K562 (cell line): ENCODE data around the gene BECN2. TPM values are rescaled to one million over a fixed set of nuclear protein-coding genes. Genes with fewer than 3 reads are reported as not detected.

Source experiments
- BACH1 ChIP-seq: fragments of 200-800 bp; sonication (Bioruptor generic); IDR thresholded peaks from 2 replicates; pipeline ENCODE4 v1.6.1; 2016; ENCODE audit warnings: missing genetic modification characterization, missing compliant biosample characterization
- CBFB ChIP-seq: sonication (generic); formaldehyde crosslinking; IDR thresholded peaks from 2 replicates; pipeline ENCODE4 v1.4.0; 2020; ENCODE audit warnings: mild to moderate bottlenecking, missing genetic modification reagents
- CBX1 ChIP-seq: sonication (generic); IDR thresholded peaks from 2 replicates; pipeline ENCODE4 v1.6.1; 2016; ENCODE audit warnings: antibody characterized with exemption, low read depth, mild to moderate bottlenecking
- CEBPB ChIP-seq: fragments of 450-650 bp; IDR thresholded peaks from 2 replicates; pipeline ENCODE4 v1.6.1; 2016; ENCODE audit warnings: missing genetic modification characterization, missing compliant biosample characterization
- CTBP1 ChIP-seq: fragments of 450-650 bp; IDR thresholded peaks from 2 replicates; pipeline ENCODE4 v1.6.1; 2016; ENCODE audit warnings: borderline replicate concordance
- DDX20 ChIP-seq: fragments of 450-650 bp; IDR thresholded peaks from 2 replicates; pipeline ENCODE4 v1.6.1; 2016; ENCODE audit warnings: missing genetic modification characterization, low read depth, mild to moderate bottlenecking, missing compliant biosample characterization, moderate library complexity
- EGR1 ChIP-seq: fragments of 450-650 bp; conservative IDR thresholded peaks from 2 replicates; pipeline ENCODE4 v1.6.1; 2017; ENCODE audit warnings: mild to moderate bottlenecking
- FOXA3 ChIP-seq, 2 experiments: fragments of 450-650 bp in 1 of 2; sonication (generic) in 1 of 2; formaldehyde crosslinking; IDR thresholded peaks in 1 of 2; conservative IDR thresholded peaks in 1 of 2; 2 replicates each; pipeline versions ENCODE4 v1.4.0 to v1.8.0; 2020 to 2022; ENCODE audit warnings: mild to moderate bottlenecking in 2 of 2, missing genetic modification reagents in 1 of 2
- HDAC2 ChIP-seq: fragments of 450-650 bp; IDR thresholded peaks from 2 replicates; pipeline ENCODE4 v1.6.1; 2016; ENCODE audit warnings: mild to moderate bottlenecking
- KDM4B ChIP-seq, 2 experiments: fragments of 450-650 bp in 1 of 2; sonication (generic) in 1 of 2; IDR thresholded peaks; 2 replicates each; pipeline ENCODE4 v1.6.1; 2016 to 2017; ENCODE audit warnings: borderline replicate concordance in 2 of 2, antibody characterized with exemption in 1 of 2, low read depth in 1 of 2, mild to moderate bottlenecking in 1 of 2
- LARP7 ChIP-seq: fragments of 450-650 bp; IDR thresholded peaks from 2 replicates; pipeline ENCODE4 v1.6.1; 2016
- MECOM ChIP-seq: fragments of 250-450 bp; sonication (Bioruptor Pico); IDR thresholded peaks from 2 replicates; pipeline ENCODE4 v1.8.0; 2022; ENCODE audit warnings: inconsistent platforms
- NFXL1 ChIP-seq: fragments of 450-650 bp; formaldehyde crosslinking; IDR thresholded peaks from 2 replicates; pipeline ENCODE4 v1.4.0; 2021; ENCODE audit warnings: mild to moderate bottlenecking
- POLR2AphosphoS2 ChIP-seq: IDR thresholded peaks from 2 replicates; pipeline ENCODE4 v1.6.1; 2012; ENCODE audit warnings: low read length, improper control_type of control experiment
- PPARD ChIP-seq: fragments of 250-450 bp; sonication (Bioruptor Pico); IDR thresholded peaks from 2 replicates; pipeline ENCODE4 v1.8.0; 2022; ENCODE audit warnings: inconsistent platforms, mild to moderate bottlenecking, moderate library complexity
- PRPF4 ChIP-seq: fragments of 200-400 bp; formaldehyde crosslinking; IDR thresholded peaks from one replicate; pipeline ENCODE4 v1.6.1; 2017; ENCODE audit warnings: low read length, low read depth, mild to moderate bottlenecking; ENCODE audit not compliant: insufficient read depth, poor library complexity, severe bottlenecking
- RCOR1 ChIP-seq, 2 experiments: IDR thresholded peaks; 2 replicates each; pipeline ENCODE4 v1.6.1; 2012; ENCODE audit warnings: low read depth in 2 of 2, low read length in 2 of 2, borderline replicate concordance in 1 of 2, improper control_type of control experiment in 1 of 2
- RHOXF2B ChIP-seq: fragments of 250-450 bp; sonication (Bioruptor Pico); conservative IDR thresholded peaks from 2 replicates; pipeline ENCODE4 v1.5.1; 2021
- TCF3 ChIP-seq: sonication (generic); formaldehyde crosslinking; IDR thresholded peaks from 2 replicates; pipeline ENCODE4 v1.4.0; 2020; ENCODE audit warnings: mild to moderate bottlenecking, missing genetic modification reagents
- ZBED1 ChIP-seq: IDR thresholded peaks from 2 replicates; pipeline ENCODE4 v1.6.1; 2014
- ZFP30 ChIP-seq: fragments of 250-450 bp; sonication (Bioruptor Pico); IDR thresholded peaks from 2 replicates; pipeline ENCODE4 v1.8.0; 2022; ENCODE audit warnings: moderate library complexity, mild to moderate bottlenecking, inconsistent platforms, borderline replicate concordance
- ZNF133 ChIP-seq: fragments of 250-450 bp; sonication (Bioruptor Pico); IDR thresholded peaks from 2 replicates; pipeline ENCODE4 v1.4.0; 2020; ENCODE audit warnings: mild to moderate bottlenecking
- ZNF232 ChIP-seq: sonication (generic); formaldehyde crosslinking; IDR thresholded peaks from 2 replicates; pipeline ENCODE4 v1.8.0; 2022; ENCODE audit warnings: mild to moderate bottlenecking, missing genetic modification reagents
- ZNF561 ChIP-seq: fragments of 450-650 bp; formaldehyde crosslinking; conservative IDR thresholded peaks from 2 replicates; pipeline ENCODE4 v1.4.0; 2020; ENCODE audit warnings: mild to moderate bottlenecking, moderate library complexity
- ZNF589 ChIP-seq: fragments of 200-800 bp; sonication (Bioruptor generic); IDR thresholded peaks from 2 replicates; pipeline ENCODE4 v1.6.1; 2016; ENCODE audit warnings: low read depth, missing genetic modification characterization, missing compliant biosample characterization
- ZNF766 ChIP-seq: fragments of 200-800 bp; sonication (Bioruptor generic); conservative IDR thresholded peaks from 2 replicates; pipeline ENCODE4 v1.6.1; 2016; ENCODE audit warnings: missing genetic modification characterization, missing compliant biosample characterization
- polyA plus RNA-seq, 8 experiments: library from polyadenylated mRNA; depleted of rRNA in 4 of 8; stranded (reverse) in 5 of 8; unstranded in 3 of 8; fragments of >200 nt; fragmentation: Nextera tagmentation in 2 of 8; fragmentation: Illumina TruSeq in 1 of 8; extraction: Ambion mirVana in 2 of 8; extraction: Trizol in 1 of 8; gene quantifications; 2 replicates each; pipeline versions ENCODE4 v1.2.1 to v1.2.3, GENCODE V29; 2011 to 2014; ENCODE audit warnings: inconsistent platforms in 1 of 8, missing spikeins in 1 of 8
- total RNA-seq, 7 experiments: library from RNA; depleted of rRNA in 6 of 7; stranded (reverse); fragments of >200 nt in 6 of 7; fragmentation: Illumina TruSeq in 2 of 7; extraction: Trizol in 2 of 7; gene quantifications; 2 replicates each; pipeline versions ENCODE4 v1.2.1 to v1.2.3, GENCODE V29; 2011 to 2021; ENCODE audit warnings: low replicate concordance in 1 of 7
- TF ChIP-seq, protein P1 (sequence below): fragments of 450-650 bp; formaldehyde crosslinking; conservative IDR thresholded peaks from 2 replicates; pipeline ENCODE4 v1.4.0; 2022; ENCODE audit warnings: mild to moderate bottlenecking, missing genetic modification characterization
- TF ChIP-seq, protein P2 (sequence below), 2 experiments: IDR thresholded peaks in 1 of 2; conservative IDR thresholded peaks in 1 of 2; 2 replicates each; pipeline ENCODE4 v1.6.1; 2016; ENCODE audit warnings: low read depth in 2 of 2, mild to moderate bottlenecking in 1 of 2, missing compliant biosample characterization in 1 of 2, missing genetic modification characterization in 1 of 2, moderate library complexity in 1 of 2

BECN2 gene
- total and polyA plus RNA-seq, 9 of the 15 experiments (the other 6 are each of a cell fraction or from before 2014, with no cell fraction given): not detected

DNA sequence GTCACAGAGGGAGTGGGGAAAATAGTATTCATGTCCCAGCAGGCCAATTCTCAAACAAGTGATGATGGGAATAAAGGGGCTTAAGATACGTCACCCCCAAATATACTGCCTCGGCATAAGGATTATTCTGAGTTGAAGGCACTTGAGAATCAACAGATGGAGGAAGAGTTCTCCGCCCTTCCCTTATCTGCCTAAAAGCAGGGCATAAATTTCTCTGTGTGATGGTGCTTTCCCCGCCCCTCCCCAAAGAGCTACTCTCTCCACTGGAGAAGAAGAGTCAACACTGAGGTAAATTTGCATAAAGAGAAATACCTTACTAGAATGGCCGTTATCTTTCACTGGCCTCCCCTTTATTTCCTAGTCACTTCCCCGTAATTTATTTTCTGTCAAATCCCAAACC is 18.7 kb downstream of the BECN2 start (continued):
- TF ChIP-seq RCOR1 (IDR thresholded peaks at IDR 0.05; ENCODE audit: borderline replicate concordance in 1 of 2, low read depth in 2 of 2, low read length in 2 of 2) (peak in 1 of 2 experiments; percentile 48; a peak in 1 of 4 replicates), LARP7 (no peak), CBFB (CRISPR knock-in tag) (no peak), FOXA3 (CRISPR knock-in tag; conservative IDR thresholded peaks at IDR 0.05 in 1 of 2, IDR thresholded peaks at IDR 0.05 in 1 of 2) (peak in 1 of 2 experiments; percentile 38; a peak in 1 of 4 replicates), BACH1 (tag) (no peak), TCF3 (CRISPR knock-in tag) (peak; percentile 26), NFXL1 (CRISPR knock-in tag) (no peak), ZNF766 (CRISPR knock-in tag) (no peak), EGR1 (no peak), PPARD (CRISPR knock-in tag) (no peak), ZNF589 (no peak), ZNF561 (no peak), PRPF4 (no peak), HDAC2 (no peak), CEBPB (tag) (no peak), CBX1 (no peak), CTBP1 (peak; percentile 65), KDM4B (IDR thresholded peaks at IDR 0.05; ENCODE audit: borderline replicate concordance in 2 of 2, low read depth in 1 of 2) (no peak), POLR2AphosphoS2 (no peak), MECOM (CRISPR knock-in tag) (no peak), ZBED1 (no peak), ZFP30 (no peak), ZNF232 (CRISPR knock-in tag) (no peak), DDX20 (tag) (no peak), RHOXF2B (CRISPR knock-in tag) (no peak), ZNF133 (no peak)
- TF ChIP-seq, protein P1, sequence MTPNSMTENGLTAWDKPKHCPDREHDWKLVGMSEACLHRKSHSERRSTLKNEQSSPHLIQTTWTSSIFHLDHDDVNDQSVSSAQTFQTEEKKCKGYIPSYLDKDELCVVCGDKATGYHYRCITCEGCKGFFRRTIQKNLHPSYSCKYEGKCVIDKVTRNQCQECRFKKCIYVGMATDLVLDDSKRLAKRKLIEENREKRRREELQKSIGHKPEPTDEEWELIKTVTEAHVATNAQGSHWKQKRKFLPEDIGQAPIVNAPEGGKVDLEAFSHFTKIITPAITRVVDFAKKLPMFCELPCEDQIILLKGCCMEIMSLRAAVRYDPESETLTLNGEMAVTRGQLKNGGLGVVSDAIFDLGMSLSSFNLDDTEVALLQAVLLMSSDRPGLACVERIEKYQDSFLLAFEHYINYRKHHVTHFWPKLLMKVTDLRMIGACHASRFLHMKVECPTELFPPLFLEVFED (CRISPR knock-in tag): no peak
- TF ChIP-seq, protein P2, sequence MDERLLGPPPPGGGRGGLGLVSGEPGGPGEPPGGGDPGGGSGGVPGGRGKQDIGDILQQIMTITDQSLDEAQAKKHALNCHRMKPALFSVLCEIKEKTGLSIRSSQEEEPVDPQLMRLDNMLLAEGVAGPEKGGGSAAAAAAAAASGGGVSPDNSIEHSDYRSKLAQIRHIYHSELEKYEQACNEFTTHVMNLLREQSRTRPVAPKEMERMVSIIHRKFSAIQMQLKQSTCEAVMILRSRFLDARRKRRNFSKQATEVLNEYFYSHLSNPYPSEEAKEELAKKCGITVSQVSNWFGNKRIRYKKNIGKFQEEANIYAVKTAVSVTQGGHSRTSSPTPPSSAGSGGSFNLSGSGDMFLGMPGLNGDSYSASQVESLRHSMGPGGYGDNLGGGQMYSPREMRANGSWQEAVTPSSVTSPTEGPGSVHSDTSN (CRISPR knock-in tag; IDR thresholded peaks at IDR 0.05; ENCODE audit: low read depth): no peak
- TF ChIP-seq, protein P2 (tag; conservative IDR thresholded peaks at IDR 0.05; ENCODE audit: low read depth): peak; percentile 90
